Measurements from ENCODE around the gene GPR151.

DNA sequence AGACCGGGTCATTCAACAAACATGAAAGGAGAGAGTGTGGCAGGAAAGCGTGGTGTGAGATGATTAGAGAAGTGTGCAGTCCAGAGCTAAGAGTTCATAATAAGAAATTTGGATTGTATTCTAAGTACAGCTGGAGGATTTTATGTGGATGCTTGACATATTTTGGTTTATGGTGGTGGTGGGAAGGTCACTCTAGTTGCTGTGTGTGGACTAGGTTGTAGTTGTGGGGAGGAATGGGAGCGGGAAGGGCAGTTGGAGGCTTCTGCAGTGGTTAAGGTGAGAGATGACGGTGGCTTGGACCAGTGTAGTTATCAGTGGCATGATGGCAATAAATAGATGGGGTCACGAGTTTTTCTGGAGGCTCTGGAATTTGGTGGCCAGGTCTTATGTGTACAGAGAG lies 45.7 kb upstream of the GPR151 start:
- TF ChIP-seq, protein P1, sequence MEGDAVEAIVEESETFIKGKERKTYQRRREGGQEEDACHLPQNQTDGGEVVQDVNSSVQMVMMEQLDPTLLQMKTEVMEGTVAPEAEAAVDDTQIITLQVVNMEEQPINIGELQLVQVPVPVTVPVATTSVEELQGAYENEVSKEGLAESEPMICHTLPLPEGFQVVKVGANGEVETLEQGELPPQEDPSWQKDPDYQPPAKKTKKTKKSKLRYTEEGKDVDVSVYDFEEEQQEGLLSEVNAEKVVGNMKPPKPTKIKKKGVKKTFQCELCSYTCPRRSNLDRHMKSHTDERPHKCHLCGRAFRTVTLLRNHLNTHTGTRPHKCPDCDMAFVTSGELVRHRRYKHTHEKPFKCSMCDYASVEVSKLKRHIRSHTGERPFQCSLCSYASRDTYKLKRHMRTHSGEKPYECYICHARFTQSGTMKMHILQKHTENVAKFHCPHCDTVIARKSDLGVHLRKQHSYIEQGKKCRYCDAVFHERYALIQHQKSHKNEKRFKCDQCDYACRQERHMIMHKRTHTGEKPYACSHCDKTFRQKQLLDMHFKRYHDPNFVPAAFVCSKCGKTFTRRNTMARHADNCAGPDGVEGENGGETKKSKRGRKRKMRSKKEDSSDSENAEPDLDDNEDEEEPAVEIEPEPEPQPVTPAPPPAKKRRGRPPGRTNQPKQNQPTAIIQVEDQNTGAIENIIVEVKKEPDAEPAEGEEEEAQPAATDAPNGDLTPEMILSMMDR (IDR thresholded peaks at IDR 0.05; ENCODE audit: low read depth, low read length) = no peak
- TF ChIP-seq EZH2phosphoT487 (IDR thresholded peaks at IDR 0.05; ENCODE audit: low read depth) = no peak
